Measurements from ENCODE around the gene WNT9A. TPM values are rescaled to one million over a fixed set of nuclear protein-coding genes. Genes with fewer than 3 reads are reported as not detected.

Gene WNT9A
- total and polyA plus RNA-seq, 9 of the 15 experiments (the other 6 are each of a cell fraction or from before 2014, with no cell fraction given) = 0.04 to 0.17 (median 0.10) TPM; not detected in 4

- Histone ChIP-seq H3K4me1 (replicated peaks in 1 of 2; ENCODE audit: control insufficient read depth in 2 of 2, insufficient read depth in 2 of 2, low read length in 2 of 2) (peaks cover 0 to 22% of the 10 kb centered on the region in 2 experiments; a peak in 1 of 5 replicates), H4K20me1 (replicated peaks; ENCODE audit: control insufficient read depth, insufficient read depth, low read length) (no peaks in the 10 kb centered on the region; the same call in 1 of the 2 replicates), H3K9me3 (replicated peaks; ENCODE audit: control insufficient read depth, insufficient read depth, low read depth, low read length) (no peaks in the 10 kb centered on the region; the same call in 1 of the 2 replicates), H3K27ac (ENCODE audit: extremely low read depth, low read depth, low read length) (no peak overlapping the region), H2AFZ (ENCODE audit: low read depth, low read length) (no peak overlapping the region), H3K4me3 (no peak overlapping the region), H3K27me3 (ENCODE audit: control insufficient read depth in 2 of 2, insufficient read depth in 2 of 2, low read length in 2 of 2) (peaks cover 55 to 71% of the 10 kb centered on the region in 2 experiments; a peak in 4 of 5 replicates), H3K9ac (ENCODE audit: insufficient read depth in 1 of 2, low read depth in 2 of 2, low read length in 2 of 2) (no peak overlapping the region), H3K9me1 (ENCODE audit: control insufficient read depth, insufficient read depth, low read length) (no peaks in the 10 kb centered on the region), H3K79me2 (ENCODE audit: control insufficient read depth, insufficient read depth, low read length) (no peaks in the 10 kb centered on the region), H3K36me3 (ENCODE audit: control insufficient read depth, insufficient read depth, low read length) (no peaks in the 10 kb centered on the region), H3K4me2 (ENCODE audit: insufficient read depth, low read length) (no peak overlapping the region)
- no TSS peak for BruUV-seq (replicated peaks)
- no peak for FAIRE-seq
- in situ Hi-C loops (cut with MboI) (loop anchor here (10.0 kb wide), 1 partner anchor 171 kb away; no protein-coding TSS in a partner anchor), intact Hi-C loops (cut with micrococcal nuclease) (no loop called here)
- ChIA-PET POLR2A (interaction anchor here (0.7 kb wide), 2 partner anchors 280 to 1020 kb away, joined by 3 to 4 read pairs; no protein-coding TSS in a partner anchor), CTCF (ENCODE audit: low intra/inter-chr PET ratio) (no interaction called here)
- TF ChIP-seq ERF (CRISPR knock-in tag; IDR thresholded peaks at IDR 0.05) (no peak), SMARCC2 (IDR thresholded peaks at IDR 0.05; ENCODE audit: low read depth) (no peak), SIN3A (IDR thresholded peaks at IDR 0.05; ENCODE audit: borderline replicate concordance in 2 of 2, control insufficient read depth in 1 of 2, low read depth in 2 of 2, low read length in 2 of 2) (no peak), ZNF347 (CRISPR knock-in tag; IDR thresholded peaks at IDR 0.05; ENCODE audit: low read depth) (no peak), ZNF830 (CRISPR knock-in tag; IDR thresholded peaks at IDR 0.05) (no peak), FUS (optimal IDR thresholded peaks at IDR 0.05; ENCODE audit: low read depth, low read length) (no peak), ZNF695 (CRISPR knock-in tag; IDR thresholded peaks at IDR 0.05) (no peak), ZNF24 (IDR thresholded peaks at IDR 0.05) (no peak), CSDE1 (IDR thresholded peaks at IDR 0.05) (no peak), SMC3 (conservative IDR thresholded peaks at IDR 0.05; ENCODE audit: insufficient read depth, low read depth, low read length) (no peak), FOXJ2 (tag; IDR thresholded peaks at IDR 0.05) (no peak), MAFF (IDR thresholded peaks at IDR 0.05; ENCODE audit: low read length) (no peak), TFAM (CRISPR knock-in tag; conservative IDR thresholded peaks at IDR 0.05) (no peak), CREB3L1 (IDR thresholded peaks at IDR 0.05; ENCODE audit: borderline replicate concordance, low read depth) (no peak), ZNF217 (CRISPR knock-in tag; IDR thresholded peaks at IDR 0.05) (no peak), CTCF (IDR thresholded peaks at IDR 0.05 in 2 of 3, conservative IDR thresholded peaks at IDR 0.05 in 1 of 3; ENCODE audit: insufficient read depth in 2 of 3, low read depth in 1 of 3, low read length in 3 of 3) (no peak), ZFP30 (CRISPR knock-in tag; IDR thresholded peaks at IDR 0.05; ENCODE audit: borderline replicate concordance) (no peak), SFPQ (IDR thresholded peaks at IDR 0.05; ENCODE audit: low read depth, low read length) (no peak)
- DNase-seq (ENCODE audit: extremely low read depth in 1 of 4, low spot score in 3 of 4) = no peak
- 0% methylated on average over 7 of the region's 7 CpGs for WGBS (ENCODE audit: insufficient coverage, low coverage, missing lambda C conversion rate)
- ATAC-seq = no peak
Observed at GRCh38 chr1:227935826-227936225, 11.9 kb downstream of the WNT9A start.
